K562 (cell line): Measurements from ENCODE around the gene EYA3. TPM values are rescaled to one million over a fixed set of nuclear protein-coding genes. Genes with fewer than 3 reads are reported as not detected.

Source experiments
- ATAC-seq: fragments of 200-7000 bp; cut with Tn5 transposase; 3 replicates; pipeline ENCODE4 v1.9.1; 2020; ENCODE audit warnings: moderate library complexity
- BruUV-seq: library from RNA; stranded (reverse); fragments of 400-500 nt; replicated peaks from 2 replicates; lab custom pipeline; 2021; lab: Mats Ljungman, UMichigan
- CTCF ChIA-PET: fragments of 300-600 bp; formaldehyde crosslinking; extraction: SDS; loops from one replicate; lab custom pipeline; 2021; ENCODE audit warnings: low intra/inter-chr PET ratio; lab: Yijun Ruan, JAX
- POLR2A ChIA-PET: fragments of 300-600, 350-650 bp; sonication (Branson Sonifier 250); formaldehyde crosslinking; extraction: SDS; loops from one replicate; lab custom pipeline; 2021; ENCODE audit warnings: antibody characterized with exemption, inconsistent platforms; lab: Yijun Ruan, JAX
- DNase-seq, 4 experiments: peaks; one replicate each; pipeline versions ENCODE4 v3.0.0 to v3.0.0-alpha.2; 2011 to 2018; ENCODE audit warnings: low spot score in 3 of 4, mixed read lengths in 3 of 4; ENCODE audit errors: extremely low read depth in 1 of 4
- FAIRE-seq: peaks from 2 replicates; lab custom pipeline; 2011; peaks lifted over from hg19 to GRCh38; lab: Jason Lieb, UNC
- H2AFZ ChIP-seq: 2 replicates; pipeline ENCODE4 v1.6.0; 2011; ENCODE audit warnings: low read depth, low read length, control low read depth, inconsistent platforms
- H3K27ac ChIP-seq: fragments of 200-600 bp; 3 replicates; pipeline ENCODE4 v1.8.0; 2011; ENCODE audit warnings: low read depth, mild to moderate bottlenecking, control low read depth, inconsistent platforms, low read length, moderate library complexity, mixed read lengths; ENCODE audit errors: extremely low read depth
- H3K27me3 ChIP-seq, 2 experiments: fragments of 300-600 bp in 1 of 2; 2 replicates in 1 of 2; 3 replicates in 1 of 2; pipeline versions ENCODE4 v1.6.0 to v1.8.0; 2011; ENCODE audit warnings: inconsistent platforms in 2 of 2, low read length in 2 of 2, mild to moderate bottlenecking in 1 of 2, mixed read lengths in 1 of 2, moderate library complexity in 1 of 2; ENCODE audit not compliant: control insufficient read depth in 2 of 2, insufficient read depth in 2 of 2
- H3K36me3 ChIP-seq: fragments of 300-600 bp; 3 replicates; pipeline ENCODE4 v1.8.0; 2011; ENCODE audit warnings: mild to moderate bottlenecking, low read length, inconsistent platforms; ENCODE audit not compliant: control insufficient read depth, insufficient read depth
- H3K4me1 ChIP-seq, 2 experiments: fragments of 200-600 bp in 1 of 2; replicated peaks in 1 of 2; 2 replicates in 1 of 2; 3 replicates in 1 of 2; pipeline versions ENCODE4 v1.5.1 to v1.8.0; 2011; ENCODE audit warnings: inconsistent platforms in 2 of 2, low read length in 2 of 2, mild to moderate bottlenecking in 1 of 2, mixed read lengths in 1 of 2, moderate library complexity in 1 of 2; ENCODE audit not compliant: control insufficient read depth in 2 of 2, insufficient read depth in 2 of 2
- H3K4me2 ChIP-seq: 2 replicates; pipeline ENCODE4 v1.6.1; 2011; ENCODE audit warnings: low read length, control low read depth, inconsistent platforms, mixed read lengths; ENCODE audit not compliant: insufficient read depth
- H3K4me3 ChIP-seq: fragments of 200-600 bp; sonication (generic), shearing (Covaris generic); 2 replicates; pipeline ENCODE4 v1.5.1; 2016; ENCODE audit warnings: control low read depth, inconsistent platforms
- H3K79me2 ChIP-seq: fragments of 200-600 bp; 3 replicates; pipeline ENCODE4 v1.8.0; 2011; ENCODE audit warnings: low read length, inconsistent platforms; ENCODE audit not compliant: control insufficient read depth, insufficient read depth
- H3K9ac ChIP-seq, 2 experiments: 2 replicates each; pipeline versions ENCODE4 v1.6.0 to v1.6.1; 2011; ENCODE audit warnings: low read depth in 2 of 2, low read length in 2 of 2, control low read depth in 1 of 2, inconsistent platforms in 1 of 2, mild to moderate bottlenecking in 1 of 2, mixed read lengths in 1 of 2; ENCODE audit not compliant: insufficient read depth in 1 of 2
- H3K9me1 ChIP-seq: one replicate; pipeline ENCODE4 v1.6.0; 2011; ENCODE audit warnings: inconsistent platforms, mild to moderate bottlenecking, low read length, moderate library complexity; ENCODE audit not compliant: control insufficient read depth, insufficient read depth
- H3K9me3 ChIP-seq: replicated peaks from 2 replicates; pipeline ENCODE4 v1.5.1; 2011; ENCODE audit warnings: low read depth, low read length, inconsistent platforms; ENCODE audit not compliant: control insufficient read depth, insufficient read depth
- H4K20me1 ChIP-seq: replicated peaks from 2 replicates; pipeline ENCODE4 v1.6.1; 2011; ENCODE audit warnings: low read length, inconsistent platforms, mixed read lengths; ENCODE audit not compliant: control insufficient read depth, insufficient read depth
- ARHGAP35 ChIP-seq: fragments of 450-650 bp; IDR thresholded peaks from 2 replicates; pipeline ENCODE4 v1.6.1; 2018; ENCODE audit not compliant: partially characterized antibody
- BCL6 ChIP-seq: fragments of 250-450 bp; sonication (Bioruptor Pico); IDR thresholded peaks from 2 replicates; pipeline ENCODE4 v1.4.0; 2020
- BRCA1 ChIP-seq, 2 experiments: fragments of 450-650 bp in 1 of 2; sonication (generic) in 1 of 2; formaldehyde crosslinking in 1 of 2; IDR thresholded peaks; 2 replicates each; pipeline versions ENCODE4 v1.5.0 to v1.6.1; 2017 to 2020; ENCODE audit warnings: mild to moderate bottlenecking in 1 of 2, missing genetic modification reagents in 1 of 2
- CBX3 ChIP-seq, 2 experiments: IDR thresholded peaks; 1 replicate in 1 of 2; 2 replicates in 1 of 2; pipeline ENCODE4 v1.6.1; 2012; ENCODE audit warnings: inconsistent platforms in 2 of 2, low read length in 2 of 2, borderline replicate concordance in 1 of 2, control low read depth in 1 of 2
- GTF2E2 ChIP-seq: fragments of 200-800 bp; sonication (Bioruptor generic); IDR thresholded peaks from 2 replicates; pipeline ENCODE4 v1.6.1; 2016; ENCODE audit warnings: missing genetic modification characterization, missing compliant biosample characterization
- IRF2 ChIP-seq: sonication (generic); formaldehyde crosslinking; IDR thresholded peaks from 2 replicates; pipeline ENCODE4 v1.8.1; 2022; ENCODE audit warnings: mild to moderate bottlenecking, missing genetic modification reagents
- MAFF ChIP-seq: IDR thresholded peaks from 2 replicates; pipeline ENCODE4 v1.6.1; 2012; ENCODE audit warnings: low read length, improper control_type of control experiment
- NFE2L1 ChIP-seq: fragments of 450-650 bp; IDR thresholded peaks from 2 replicates; pipeline ENCODE4 v1.6.1; 2016; ENCODE audit warnings: missing genetic modification characterization, low read depth, mild to moderate bottlenecking, missing compliant biosample characterization, moderate library complexity, borderline replicate concordance
- POLR2B ChIP-seq: fragments of 450-650 bp; IDR thresholded peaks from 2 replicates; pipeline ENCODE4 v1.6.1; 2018; ENCODE audit warnings: low read depth; ENCODE audit not compliant: partially characterized antibody
- PRPF4 ChIP-seq: fragments of 200-400 bp; formaldehyde crosslinking; IDR thresholded peaks from one replicate; pipeline ENCODE4 v1.6.1; 2017; ENCODE audit warnings: low read length, low read depth, mild to moderate bottlenecking; ENCODE audit not compliant: insufficient read depth, poor library complexity, severe bottlenecking
- SRSF1 ChIP-seq: fragments of 200-400 bp; formaldehyde crosslinking; IDR thresholded peaks from 2 replicates; pipeline ENCODE4 v1.6.1; 2017; ENCODE audit warnings: mild to moderate bottlenecking, low read depth, low read length, moderate library complexity
- SUPT5H ChIP-seq: fragments of 450-650 bp; IDR thresholded peaks from 2 replicates; pipeline ENCODE4 v1.6.1; 2016
- ZNF586 ChIP-seq: fragments of 450-650 bp; formaldehyde crosslinking; conservative IDR thresholded peaks from 2 replicates; pipeline ENCODE4 v1.4.0; 2020; ENCODE audit warnings: mild to moderate bottlenecking, moderate library complexity
- WGBS: fragments of 100-300 bp; shearing (Covaris generic); methylation state at CpG from one replicate; pipeline ENCODE4 v1.1.6; 2016; ENCODE audit warnings: low coverage, mixed read lengths; ENCODE audit not compliant: insufficient coverage; ENCODE audit errors: missing lambda C conversion rate; 5-methylcytosine and 5-hydroxymethylcytosine counted together
- in situ Hi-C: fragments of 300-500 bp; cut with MboI; formaldehyde crosslinking; loops from 4 replicates; pipeline ENCODE4 v1.15.0; 2018; ENCODE audit warnings: inconsistent platforms, mixed read lengths
- intact Hi-C: fragments of 100-400 bp; cut with micrococcal nuclease; formaldehyde crosslinking; loops from 2 replicates; pipeline ENCODE4 v1.14.2; 2022
- polyA plus RNA-seq, 8 experiments: library from polyadenylated mRNA; depleted of rRNA in 4 of 8; stranded (reverse) in 5 of 8; unstranded in 3 of 8; fragments of >200 nt; fragmentation: Nextera tagmentation in 2 of 8; fragmentation: Illumina TruSeq in 1 of 8; extraction: Ambion mirVana in 2 of 8; extraction: Trizol in 1 of 8; gene quantifications; 2 replicates each; pipeline versions ENCODE4 v1.2.1 to v1.2.3, GENCODE V29; 2011 to 2014; ENCODE audit warnings: inconsistent platforms in 1 of 8, missing spikeins in 1 of 8
- total RNA-seq, 7 experiments: library from RNA; depleted of rRNA in 6 of 7; stranded (reverse); fragments of >200 nt in 6 of 7; fragmentation: Illumina TruSeq in 2 of 7; extraction: Trizol in 2 of 7; gene quantifications; 2 replicates each; pipeline versions ENCODE4 v1.2.1 to v1.2.3, GENCODE V29; 2011 to 2021; ENCODE audit warnings: low replicate concordance in 1 of 7
- TF ChIP-seq, protein P1 (sequence below): fragments of 450-650 bp; IDR thresholded peaks from 2 replicates; pipeline ENCODE4 v1.6.1; 2016; ENCODE audit warnings: low read depth, mild to moderate bottlenecking, moderate library complexity
- TF ChIP-seq, protein P2 (sequence below): fragments of 250-450 bp; sonication (Bioruptor Pico); IDR thresholded peaks from 2 replicates; pipeline ENCODE4 v1.4.0; 2020; ENCODE audit warnings: mild to moderate bottlenecking

EYA3 gene
- total and polyA plus RNA-seq, 9 of the 15 experiments (the other 6 are each of a cell fraction or from before 2014, with no cell fraction given): 21.7 to 64.0 (median 43.6) TPM

DNA sequence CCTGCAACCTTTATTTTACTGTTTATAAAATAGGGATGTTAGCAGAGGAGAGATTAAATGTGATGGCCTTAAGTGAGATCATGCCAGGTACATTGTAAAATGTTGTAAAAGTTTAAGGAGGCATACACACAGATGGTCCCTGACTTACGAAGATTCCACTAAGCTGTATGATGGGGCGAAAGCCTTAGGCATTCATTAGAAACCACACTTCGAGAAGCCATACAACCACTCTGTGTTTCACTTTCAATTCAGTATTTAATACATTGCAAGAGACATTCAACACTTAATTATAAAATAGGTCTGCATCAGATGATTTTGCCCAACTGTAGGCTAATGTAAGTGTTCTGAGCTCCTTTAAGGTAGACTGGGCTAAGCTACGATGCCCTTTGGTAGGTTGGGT lies 149.9 kb downstream of the EYA3 start:
- no peaks in the 10 kb centered on the region for H3K27me3 ChIP-seq
- ATAC-seq (no peak), FAIRE-seq (no peak), DNase-seq (no peak)
- POLR2A ChIA-PET: interaction anchor here (0.6 to 1.2 kb wide), 2 partner anchors 11 to 68 kb away, joined by 3 to 4 read pairs; no protein-coding TSS in a partner anchor
- H3K4me2 ChIP-seq: no peak overlapping the region
- H3K9me1 ChIP-seq: no peaks in the 10 kb centered on the region
- H4K20me1 ChIP-seq: no peaks in the 10 kb centered on the region
- TF ChIP-seq SRSF1 (no peak), ZNF586 (CRISPR knock-in tag) (no peak), NFE2L1 (no peak), PRPF4 (no peak), BRCA1 (IDR thresholded peaks at IDR 0.05) (no peak), BRCA1 (CRISPR knock-in tag; IDR thresholded peaks at IDR 0.05) (no peak), BCL6 (CRISPR knock-in tag) (no peak), CBX3 (IDR thresholded peaks at IDR 0.05; ENCODE audit: borderline replicate concordance in 1 of 2, low read length in 2 of 2) (no peak), MAFF (no peak), IRF2 (CRISPR knock-in tag) (no peak), GTF2E2 (tag) (no peak), SUPT5H (no peak), ARHGAP35 (no peak), POLR2B (no peak)
- TF ChIP-seq, protein P1, sequence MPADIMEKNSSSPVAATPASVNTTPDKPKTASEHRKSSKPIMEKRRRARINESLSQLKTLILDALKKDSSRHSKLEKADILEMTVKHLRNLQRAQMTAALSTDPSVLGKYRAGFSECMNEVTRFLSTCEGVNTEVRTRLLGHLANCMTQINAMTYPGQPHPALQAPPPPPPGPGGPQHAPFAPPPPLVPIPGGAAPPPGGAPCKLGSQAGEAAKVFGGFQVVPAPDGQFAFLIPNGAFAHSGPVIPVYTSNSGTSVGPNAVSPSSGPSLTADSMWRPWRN: no peak
- TF ChIP-seq, protein P2, sequence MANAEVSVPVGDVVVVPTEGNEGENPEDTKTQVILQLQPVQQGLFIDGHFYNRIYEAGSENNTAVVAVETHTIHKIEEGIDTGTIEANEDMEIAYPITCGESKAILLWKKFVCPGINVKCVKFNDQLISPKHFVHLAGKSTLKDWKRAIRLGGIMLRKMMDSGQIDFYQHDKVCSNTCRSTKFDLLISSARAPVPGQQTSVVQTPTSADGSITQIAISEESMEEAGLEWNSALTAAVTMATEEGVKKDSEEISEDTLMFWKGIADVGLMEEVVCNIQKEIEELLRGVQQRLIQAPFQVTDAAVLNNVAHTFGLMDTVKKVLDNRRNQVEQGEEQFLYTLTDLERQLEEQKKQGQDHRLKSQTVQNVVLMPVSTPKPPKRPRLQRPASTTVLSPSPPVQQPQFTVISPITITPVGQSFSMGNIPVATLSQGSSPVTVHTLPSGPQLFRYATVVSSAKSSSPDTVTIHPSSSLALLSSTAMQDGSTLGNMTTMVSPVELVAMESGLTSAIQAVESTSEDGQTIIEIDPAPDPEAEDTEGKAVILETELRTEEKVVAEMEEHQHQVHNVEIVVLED (CRISPR knock-in tag): no peak
- H3K9ac ChIP-seq: no peak overlapping the region
- H3K27ac ChIP-seq: no peak overlapping the region
- no peaks in the 10 kb centered on the region for H3K36me3 ChIP-seq
- in situ Hi-C loops (no loop called here), intact Hi-C loops (loop anchor here (5.0 kb wide), 1 partner anchor 81 kb away; no protein-coding TSS in a partner anchor)
- H3K79me2 ChIP-seq: no peaks in the 10 kb centered on the region
- H2AFZ ChIP-seq: no peak overlapping the region
- no peak overlapping the region for H3K4me3 ChIP-seq
- no TSS peak for BruUV-seq
- peaks cover 21 to 22% of the 10 kb centered on the region in 2 experiments for H3K4me1 ChIP-seq
- H3K9me3 ChIP-seq: no peaks in the 10 kb centered on the region
- WGBS: 43% methylated on average over 4 of the region's 4 CpGs
- CTCF ChIA-PET: no interaction called here
